Fibroblast of upper back skin (primary cell): ENCODE results near the gene UBE2O.

ENCODE experiments used
- DNase-seq: peaks from one replicate; pipeline ENCODE4 v3.0.0-alpha.2; 2013

The UBE2O gene

DNA sequence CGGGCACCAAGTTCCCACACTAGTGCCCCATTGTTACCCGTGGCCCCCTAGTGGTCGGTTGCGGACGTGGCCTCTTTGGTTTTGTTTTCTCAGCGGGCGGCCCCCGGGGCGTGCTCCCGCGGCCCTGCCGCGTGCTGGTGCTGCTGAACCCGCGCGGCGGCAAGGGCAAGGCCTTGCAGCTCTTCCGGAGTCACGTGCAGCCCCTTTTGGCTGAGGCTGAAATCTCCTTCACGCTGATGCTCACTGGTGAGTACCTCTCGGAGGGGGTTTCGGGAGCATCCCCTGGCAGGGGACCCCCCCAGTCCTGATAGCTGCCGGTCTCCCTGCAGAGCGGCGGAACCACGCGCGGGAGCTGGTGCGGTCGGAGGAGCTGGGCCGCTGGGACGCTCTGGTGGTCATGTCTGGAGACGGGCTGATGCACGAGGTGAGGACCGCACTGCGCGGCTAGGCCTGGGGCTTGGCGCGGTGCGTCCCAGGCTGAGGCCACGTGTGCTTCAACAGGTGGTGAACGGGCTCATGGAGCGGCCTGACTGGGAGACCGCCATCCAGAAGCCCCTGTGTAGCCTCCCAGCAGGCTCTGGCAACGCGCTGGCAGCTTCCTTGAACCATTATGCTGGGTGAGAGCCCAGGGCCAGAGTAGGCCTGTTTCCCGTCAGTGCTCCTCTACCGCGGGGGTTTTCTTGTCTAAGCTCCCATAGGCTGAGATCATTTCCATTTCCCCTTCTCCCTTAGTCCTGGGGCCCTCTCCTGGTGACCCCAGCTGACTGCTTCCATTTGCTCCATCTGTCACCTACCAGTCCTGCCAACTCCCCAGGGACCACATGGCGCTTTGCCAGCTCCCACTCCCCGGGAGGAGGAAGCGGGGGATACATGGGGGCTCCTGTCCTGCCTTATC lies 66.8 kb downstream of the UBE2O start:
- peak; percentile 77 for DNase-seq

DNA sequence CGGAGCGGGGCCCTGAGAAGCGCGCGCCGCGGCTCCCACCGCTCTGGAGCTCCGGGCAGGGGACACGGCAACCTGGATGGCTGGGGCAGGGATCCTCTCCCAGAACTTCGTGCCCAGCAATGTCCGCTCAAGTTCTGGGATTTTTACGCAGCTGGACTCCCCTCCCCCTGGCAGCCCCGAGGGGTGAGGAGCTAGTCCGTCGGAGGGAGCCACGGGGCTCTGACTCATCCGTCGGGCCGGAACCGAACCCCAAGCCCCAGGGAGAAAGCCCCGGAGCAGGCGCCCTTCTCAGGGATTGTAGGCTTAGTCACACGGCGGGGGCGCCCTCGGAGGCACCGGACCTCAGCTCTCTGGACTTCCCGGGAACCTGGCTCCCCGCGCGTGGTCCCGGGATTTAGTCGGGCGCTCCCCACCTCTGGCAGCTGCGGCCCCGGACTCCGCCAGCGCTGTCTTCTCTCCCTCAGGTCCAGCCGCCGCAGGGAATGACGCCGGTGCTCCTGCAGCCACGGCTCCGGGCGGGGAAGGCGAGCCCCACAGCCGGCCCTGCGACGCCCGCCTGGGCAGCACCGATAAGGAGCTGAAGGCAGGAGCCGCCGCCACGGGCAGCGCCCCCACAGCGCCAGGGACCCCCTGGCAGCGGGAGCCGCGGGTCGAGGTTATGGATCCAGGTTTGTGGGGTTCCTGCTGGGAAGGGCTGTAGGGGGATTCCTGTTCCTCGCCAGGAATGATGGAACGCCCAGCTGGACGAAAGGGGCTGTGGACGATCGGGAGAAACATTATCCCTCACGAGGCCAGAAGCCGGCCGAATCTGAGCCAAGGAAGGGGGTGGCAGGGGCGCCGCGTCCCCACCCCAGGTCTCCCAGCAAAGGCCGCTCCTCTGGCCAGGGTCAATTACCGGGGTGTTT lies 67.7 kb downstream of the UBE2O start:
- peak; percentile 62 for DNase-seq

GRCh38 chr17:76384222-76384986 lies 68.5 kb downstream of the UBE2O start, which contains the start of gene SPHK1:
TSS of gene SPHK1 (plus strand) at chr17:76384609. CDS start at chr17:76385645, 1,036 bp downstream.
- peak; percentile 84 for DNase-seq

GRCh38 chr17:76383546-76384221 lies 69.3 kb downstream of the UBE2O start:
- DNase-seq: peak; percentile 59

DNA sequence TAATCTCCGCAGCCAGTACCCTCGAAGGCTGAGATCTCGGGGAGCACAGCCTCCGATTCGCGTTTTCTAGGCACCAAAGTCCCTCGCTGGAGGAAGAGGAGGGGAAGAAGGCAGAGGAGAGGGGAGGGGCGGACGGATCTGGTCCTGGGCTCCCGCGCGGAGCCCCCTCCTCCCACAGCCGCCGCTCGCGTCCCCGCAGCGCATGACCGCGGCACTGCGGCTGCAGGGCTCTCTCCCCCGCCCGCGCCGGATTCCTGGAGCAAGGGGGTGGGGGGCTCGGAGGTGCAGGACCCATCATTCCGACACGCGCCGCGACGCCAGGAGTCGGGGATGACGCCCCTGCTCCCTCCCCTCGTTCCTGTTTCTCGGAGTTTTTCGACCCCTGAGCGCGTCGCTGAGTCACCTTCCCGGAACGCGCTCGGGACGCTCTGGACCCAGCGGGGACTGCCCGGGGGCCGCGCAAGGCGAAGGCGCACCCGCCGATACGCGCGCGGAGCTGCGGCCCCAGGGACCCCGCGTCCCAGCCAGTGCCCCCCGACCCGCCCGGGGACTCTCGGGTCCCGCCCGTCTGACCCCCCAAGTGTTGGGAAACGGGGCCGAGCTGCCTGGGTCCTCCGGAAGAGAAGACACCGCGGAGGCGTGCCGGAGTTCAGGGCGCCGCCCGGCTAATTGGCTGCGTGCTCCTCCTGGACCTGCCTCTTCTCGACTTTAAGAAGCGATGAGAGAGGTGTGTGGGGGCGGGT lies 70.0 kb downstream of the UBE2O start:
- DNase-seq: peak; percentile 90

- DNase-seq: peak; percentile 65
These were observed 70.6 kb downstream of the UBE2O start for GRCh38 chr17:76382351-76382802.

DNA sequence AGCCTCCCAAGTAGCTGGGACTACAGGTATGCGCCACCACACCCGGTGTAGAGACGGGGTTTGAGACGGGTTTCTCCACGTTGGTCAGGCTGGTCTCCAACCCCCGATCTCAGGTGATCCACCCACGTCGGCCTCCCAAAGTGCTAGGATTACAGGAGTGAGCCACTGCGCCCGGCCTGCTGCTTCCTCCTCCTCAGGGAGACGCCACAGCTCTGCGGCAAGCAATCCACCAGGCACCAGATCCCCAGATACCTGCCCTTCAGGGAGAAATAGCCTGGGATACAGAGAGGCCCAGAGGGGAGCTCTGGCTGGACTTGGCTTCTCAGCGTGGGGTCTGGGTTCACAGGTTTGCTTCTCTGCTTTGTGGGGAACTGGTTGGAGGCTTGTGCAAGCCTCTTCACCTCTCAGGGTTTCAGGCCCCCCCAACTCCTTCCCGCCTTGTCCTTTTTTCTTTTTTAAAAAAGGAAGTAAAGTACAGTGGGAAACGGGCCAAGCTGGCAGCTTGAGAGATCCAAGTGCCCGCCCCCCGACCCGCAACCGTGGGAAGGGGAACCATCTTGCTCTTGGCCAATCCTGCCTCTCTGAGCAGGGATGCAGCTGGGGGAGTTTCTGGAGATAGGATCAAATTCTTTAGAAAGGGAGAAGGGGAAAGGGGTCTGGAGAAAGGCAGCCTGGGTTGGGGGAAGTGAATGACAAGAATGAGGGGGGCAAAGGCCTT lies 71.2 kb downstream of the UBE2O start:
- no peak for DNase-seq

- DNase-seq: no peak
These were observed 73.1 kb downstream of the UBE2O start for GRCh38 chr17:76379646-76380376.

GRCh38 chr17:76379275-76379641 lies 73.7 kb downstream of the UBE2O start:
- no peak for DNase-seq

DNA sequence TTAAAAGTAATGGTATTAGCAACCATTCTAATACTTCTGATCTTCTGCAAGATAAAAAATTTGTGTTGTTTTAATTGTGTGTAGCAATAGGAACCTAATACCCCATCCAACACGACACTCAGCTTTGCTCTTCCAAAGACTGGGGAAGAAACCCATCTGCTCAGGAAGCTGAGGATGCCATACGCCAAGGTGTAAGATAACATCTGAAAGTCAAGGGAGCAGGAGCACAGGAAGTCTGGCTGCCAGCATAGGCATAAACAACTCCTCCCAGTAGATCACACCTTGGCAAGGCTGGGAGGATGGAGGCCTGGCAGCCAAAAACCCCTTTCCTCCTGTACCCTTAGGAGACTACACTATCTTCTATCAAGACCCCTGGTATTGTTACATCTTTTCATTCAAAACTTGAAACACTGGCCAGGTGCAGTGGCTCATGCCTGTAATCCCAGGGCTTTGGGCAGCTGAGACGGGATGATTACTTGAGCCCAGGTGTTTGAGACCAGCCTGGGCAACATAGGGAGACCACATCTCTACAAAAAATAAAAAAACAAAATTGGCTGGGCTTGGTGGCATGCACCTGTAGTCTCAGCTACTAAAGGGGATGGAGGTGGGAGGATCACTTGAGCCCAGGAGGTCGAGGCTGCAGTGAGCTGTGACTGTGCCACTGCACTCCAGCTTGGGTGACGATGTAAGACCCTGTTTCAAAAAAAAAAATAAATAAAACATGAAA lies 74.2 kb downstream of the UBE2O start:
- no peak for DNase-seq

DNA sequence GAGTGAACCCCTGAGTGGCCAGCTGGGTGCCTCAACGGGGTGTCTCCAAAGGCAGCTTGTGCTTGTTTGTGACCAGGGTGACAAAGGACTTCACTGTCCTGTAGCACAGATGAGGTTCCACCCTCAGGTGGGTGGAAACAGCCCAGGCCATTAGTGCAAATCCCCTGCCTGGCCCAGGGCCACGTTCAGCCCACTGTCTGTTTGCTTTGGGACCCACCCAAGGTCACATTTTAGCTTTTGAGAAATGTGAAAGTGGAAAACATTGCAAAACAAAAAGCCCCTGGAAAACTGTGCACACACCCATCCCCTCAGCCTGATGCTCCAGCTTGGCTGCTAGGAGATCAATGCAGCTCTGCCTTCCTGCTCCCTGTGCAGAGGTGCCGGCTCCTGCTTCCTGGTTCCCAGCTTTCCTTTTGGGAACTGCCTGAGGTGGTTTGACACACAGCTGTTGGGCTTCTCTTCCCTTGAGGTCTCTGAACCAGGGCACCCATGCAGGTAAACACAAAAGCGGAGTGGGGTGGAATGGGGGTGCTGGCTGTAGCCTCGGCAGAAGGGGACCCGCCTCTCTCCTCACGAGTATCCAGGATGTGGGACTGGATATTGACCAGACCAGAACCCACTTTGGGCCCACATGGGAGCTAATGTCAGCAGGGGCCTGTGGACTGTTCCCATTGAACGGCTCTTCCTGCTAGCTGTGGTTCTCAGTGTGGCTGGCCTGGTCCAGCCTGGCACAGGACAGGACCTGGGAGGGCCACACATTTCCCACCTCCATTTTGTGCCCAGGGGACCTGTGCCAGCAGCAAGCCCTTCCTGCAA lies 76.4 kb downstream of the UBE2O start:
- DNase-seq: no peak

DNA sequence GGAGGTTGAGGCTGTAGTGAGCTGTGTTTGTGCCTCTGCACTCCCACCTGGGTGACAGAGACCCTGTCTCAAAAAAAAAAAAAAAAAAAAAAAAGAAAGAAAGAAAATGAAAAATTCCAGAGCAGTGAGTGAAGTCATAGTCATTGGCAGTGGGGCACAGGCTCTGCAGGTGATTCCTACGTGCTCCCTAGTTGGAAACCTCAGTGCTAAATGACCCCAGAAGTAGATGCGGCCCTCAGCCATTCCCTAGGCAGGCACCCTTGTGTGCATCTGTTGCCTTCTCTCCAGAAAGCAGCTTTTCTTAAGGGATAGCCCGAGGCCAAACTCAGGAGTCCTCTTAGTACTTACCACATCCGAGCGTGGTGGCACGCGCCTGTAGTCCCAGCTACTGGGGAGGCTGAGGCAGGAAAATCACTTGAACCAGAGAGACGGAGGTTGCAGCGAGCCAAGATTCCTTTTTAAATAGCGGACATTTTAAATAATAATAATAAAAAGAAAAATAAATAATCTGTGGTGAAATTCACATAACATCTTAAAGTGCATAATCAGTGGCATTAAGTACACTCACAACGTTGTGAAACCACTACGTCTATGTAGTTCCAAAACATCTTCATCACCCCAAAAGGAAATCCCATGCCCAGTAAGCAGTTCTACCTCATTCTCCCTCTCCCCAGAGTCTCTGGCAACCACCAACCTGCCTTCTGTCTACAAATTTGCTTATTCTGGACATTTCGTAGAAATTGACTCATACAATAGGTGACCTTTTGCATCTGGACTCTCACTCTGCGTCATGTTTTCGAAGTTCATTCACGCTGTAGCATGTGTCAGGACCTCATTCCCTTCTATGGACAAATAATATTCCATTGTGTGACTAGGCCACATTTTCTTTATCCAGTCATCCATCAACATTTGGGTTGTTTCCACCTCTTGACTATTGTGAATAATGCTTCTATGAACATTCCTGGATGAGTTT lies 81.0 kb downstream of the UBE2O start:
- peak; percentile 97 for DNase-seq

DNA sequence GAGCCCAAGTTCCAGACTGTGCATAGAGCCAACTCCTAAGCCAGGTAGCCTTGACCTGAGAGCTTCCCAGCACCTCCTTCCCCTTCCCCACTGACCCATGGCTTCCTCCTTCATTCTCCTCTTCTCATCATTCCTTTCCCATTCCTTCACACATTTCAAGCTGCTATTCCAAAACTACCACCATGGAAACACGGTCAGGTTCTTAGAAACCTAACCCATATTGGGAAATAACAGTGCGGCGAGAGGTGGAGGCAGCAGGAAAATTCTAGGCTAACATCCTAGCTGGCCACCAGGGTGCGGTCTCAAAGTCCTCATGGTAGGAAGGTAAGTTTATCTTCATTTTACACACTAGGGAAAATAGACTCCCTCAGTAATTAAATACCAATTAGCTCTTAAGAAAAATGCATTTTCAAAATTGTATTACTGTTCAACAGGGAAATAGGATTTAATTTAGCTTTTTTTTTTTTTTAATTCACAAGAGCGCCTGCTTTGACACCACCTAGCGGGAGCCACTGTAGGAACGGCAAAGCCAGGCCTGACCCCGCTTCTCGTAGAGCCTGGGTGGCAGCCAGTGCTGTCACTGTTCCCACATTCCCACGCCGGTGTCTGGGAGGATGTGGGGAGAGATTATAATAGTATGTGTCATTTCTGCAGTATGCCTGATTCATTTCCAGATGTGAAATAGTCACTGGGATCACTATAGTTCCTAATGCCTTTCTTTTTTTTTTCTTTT lies 82.5 kb downstream of the UBE2O start:
- peak; percentile 97 for DNase-seq

DNA sequence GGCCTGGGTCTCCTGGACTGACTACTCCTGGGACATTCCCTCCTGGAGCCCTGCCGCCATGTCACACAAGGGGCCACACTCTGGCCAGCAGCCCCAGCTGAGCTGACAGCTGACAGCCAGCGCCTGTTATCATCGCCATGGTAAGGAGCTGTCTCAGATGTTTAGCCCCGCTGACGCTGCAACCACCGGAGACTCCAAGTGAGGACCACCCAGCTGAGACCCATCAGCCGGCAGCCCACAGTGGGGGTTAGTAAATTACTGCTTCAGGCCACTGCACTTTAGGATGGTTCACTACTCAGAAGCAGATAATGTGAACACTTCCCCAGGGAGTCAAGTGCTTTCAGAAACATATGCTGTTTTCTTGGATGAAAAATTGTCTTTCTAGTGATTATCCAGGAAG lies 83.1 kb downstream of the UBE2O start:
- DNase-seq: peak; percentile 62

DNA sequence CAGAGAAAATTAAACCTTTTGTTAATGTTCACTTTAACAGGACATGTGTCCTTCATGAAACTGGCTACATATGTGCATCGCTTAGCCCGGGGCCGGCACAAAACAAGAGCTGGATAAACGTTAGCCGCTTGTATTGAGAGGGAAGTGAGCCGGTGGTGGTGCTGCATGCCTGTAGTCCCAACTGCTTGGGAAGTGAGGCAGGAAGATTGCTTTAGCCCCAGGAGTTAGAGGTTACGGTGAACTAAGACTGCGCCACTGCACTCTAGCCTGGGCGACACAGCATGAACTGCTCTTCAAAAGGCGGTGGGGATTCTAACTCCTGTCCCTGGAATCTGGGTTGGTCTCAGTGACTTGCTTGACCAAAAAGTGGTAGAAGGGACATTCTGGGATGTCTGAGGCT lies 83.6 kb downstream of the UBE2O start:
- peak; percentile 48 for DNase-seq

GRCh38 chr17:76368545-76368944 lies 84.4 kb downstream of the UBE2O start:
- peak; percentile 92 for DNase-seq
